ENCODE results near the gene TYROBP.

TYROBP gene

DNA sequence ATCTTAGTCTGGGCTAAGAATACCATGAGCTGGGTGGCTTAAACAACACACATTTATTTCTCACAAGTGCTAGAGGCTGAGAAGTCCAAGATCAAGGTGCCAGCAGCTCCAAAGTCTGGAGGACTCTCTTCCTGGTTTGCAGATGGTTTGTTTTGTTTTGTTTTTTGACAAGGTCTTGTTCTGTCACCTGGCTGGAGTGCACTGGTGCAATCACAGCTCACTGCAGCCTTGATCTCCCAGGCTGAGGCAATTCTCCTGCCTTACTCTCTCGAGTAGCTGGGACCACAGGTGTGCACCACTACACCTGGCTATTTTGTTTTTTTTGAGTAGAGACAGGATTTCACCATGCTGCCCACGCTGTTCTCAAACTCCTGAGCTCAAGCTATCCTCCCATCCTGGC is 24.2 kb downstream of the TYROBP start:
- Histone ChIP-seq H3K4me3 (ENCODE audit: insufficient read depth, low read length, poor library complexity, severe bottlenecking) (no peak overlapping the region), H3K79me2 (ENCODE audit: insufficient read depth, low read length) (no peaks in the 10 kb centered on the region), H3K36me3 (ENCODE audit: low read length) (no peaks in the 10 kb centered on the region), H3K9ac (ENCODE audit: low read length) (no peak overlapping the region), H3K9me3 (ENCODE audit: insufficient read depth, low read length) (no peaks in the 10 kb centered on the region), H4K20me1 (ENCODE audit: low read depth, low read length) (no peaks in the 10 kb centered on the region), H3K9me2 (replicated peaks; ENCODE audit: insufficient read depth, low read length) (no peaks in the 10 kb centered on the region), H3K27me3 (ENCODE audit: low read length) (no peaks in the 10 kb centered on the region), H3K4me2 (ENCODE audit: low read depth, low read length, poor library complexity, severe bottlenecking) (no peak overlapping the region), H3K27ac (ENCODE audit: low read depth, low read length) (no peak overlapping the region), H2AFZ (ENCODE audit: low read depth, low read length, severe bottlenecking) (no peak overlapping the region), H3F3A (ENCODE audit: insufficient read depth) (peaks cover 28% of the 10 kb centered on the region; the same call in 1 of the 2 replicates)
- TF ChIP-seq EZH2phosphoT487 (conservative IDR thresholded peaks at IDR 0.05; ENCODE audit: low read length): no peak
- TF ChIP-seq, protein P1, sequence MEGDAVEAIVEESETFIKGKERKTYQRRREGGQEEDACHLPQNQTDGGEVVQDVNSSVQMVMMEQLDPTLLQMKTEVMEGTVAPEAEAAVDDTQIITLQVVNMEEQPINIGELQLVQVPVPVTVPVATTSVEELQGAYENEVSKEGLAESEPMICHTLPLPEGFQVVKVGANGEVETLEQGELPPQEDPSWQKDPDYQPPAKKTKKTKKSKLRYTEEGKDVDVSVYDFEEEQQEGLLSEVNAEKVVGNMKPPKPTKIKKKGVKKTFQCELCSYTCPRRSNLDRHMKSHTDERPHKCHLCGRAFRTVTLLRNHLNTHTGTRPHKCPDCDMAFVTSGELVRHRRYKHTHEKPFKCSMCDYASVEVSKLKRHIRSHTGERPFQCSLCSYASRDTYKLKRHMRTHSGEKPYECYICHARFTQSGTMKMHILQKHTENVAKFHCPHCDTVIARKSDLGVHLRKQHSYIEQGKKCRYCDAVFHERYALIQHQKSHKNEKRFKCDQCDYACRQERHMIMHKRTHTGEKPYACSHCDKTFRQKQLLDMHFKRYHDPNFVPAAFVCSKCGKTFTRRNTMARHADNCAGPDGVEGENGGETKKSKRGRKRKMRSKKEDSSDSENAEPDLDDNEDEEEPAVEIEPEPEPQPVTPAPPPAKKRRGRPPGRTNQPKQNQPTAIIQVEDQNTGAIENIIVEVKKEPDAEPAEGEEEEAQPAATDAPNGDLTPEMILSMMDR (IDR thresholded peaks at IDR 0.05; ENCODE audit: insufficient read depth, low read length, poor library complexity, severe bottlenecking): no peak

DNA sequence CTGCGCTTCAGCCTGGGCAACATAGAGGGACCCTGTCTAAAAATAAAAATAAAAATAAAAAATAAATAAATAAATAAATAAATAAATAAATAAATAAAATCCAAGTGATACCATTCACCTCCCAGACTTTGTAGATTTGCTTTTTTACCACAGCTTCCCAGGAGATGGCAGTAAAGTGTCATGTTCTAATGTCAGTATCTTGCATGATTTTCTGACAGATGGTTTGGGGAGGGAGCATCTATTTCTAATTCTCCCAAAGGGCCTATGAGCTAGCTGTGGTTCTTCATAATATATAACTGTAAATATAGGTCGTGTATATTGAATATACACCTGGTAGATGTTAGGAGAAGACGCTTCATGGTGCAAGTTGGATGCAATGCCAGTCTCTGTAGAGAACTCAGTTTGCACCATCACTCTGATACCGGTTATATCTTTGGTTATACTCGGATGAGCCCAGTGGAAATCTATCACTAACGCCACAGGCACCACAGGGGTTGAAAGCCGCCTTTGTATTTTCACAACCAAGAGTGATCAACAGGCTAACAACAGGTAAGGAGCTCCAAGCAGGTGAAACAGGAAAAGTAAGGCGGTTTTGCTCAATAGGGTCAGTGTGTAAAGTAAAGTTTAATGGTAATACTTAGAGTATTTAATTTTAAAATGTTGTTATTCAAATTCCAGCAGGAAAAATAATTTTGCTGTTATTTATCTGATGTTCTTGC is 25.8 kb downstream of the TYROBP start:
- no peaks in the 10 kb centered on the region for H4K20me1 ChIP-seq (ENCODE audit: low read depth, low read length)
- no peaks in the 10 kb centered on the region for H3K9me3 ChIP-seq (ENCODE audit: insufficient read depth, low read length)
- H3K9ac ChIP-seq (ENCODE audit: low read length): peak overlapping the region; percentile 2; the same call in 1 of the 2 replicates
- no peaks in the 10 kb centered on the region for H3K36me3 ChIP-seq (ENCODE audit: low read length)
- H3K79me2 ChIP-seq (ENCODE audit: insufficient read depth, low read length): no peaks in the 10 kb centered on the region
- no peak overlapping the region for H3K4me3 ChIP-seq (ENCODE audit: insufficient read depth, low read length, poor library complexity, severe bottlenecking)
- peak overlapping the region; percentile 14; the same call in 1 of the 2 replicates for H3K27ac ChIP-seq (ENCODE audit: low read depth, low read length)
- H3K9me2 ChIP-seq (replicated peaks; ENCODE audit: insufficient read depth, low read length): no peaks in the 10 kb centered on the region
- no peaks in the 10 kb centered on the region for H3K27me3 ChIP-seq (ENCODE audit: low read length)
- peak overlapping the region; percentile 69 for H2AFZ ChIP-seq (ENCODE audit: low read depth, low read length, severe bottlenecking)
- TF ChIP-seq EZH2phosphoT487 (conservative IDR thresholded peaks at IDR 0.05; ENCODE audit: low read length): no peak
- TF ChIP-seq, protein P1 (IDR thresholded peaks at IDR 0.05; ENCODE audit: insufficient read depth, low read length, poor library complexity, severe bottlenecking): peak; percentile 19
- peaks cover 27% of the 10 kb centered on the region; the same call in 1 of the 2 replicates for H3F3A ChIP-seq (ENCODE audit: insufficient read depth)
- H3K4me2 ChIP-seq (ENCODE audit: low read depth, low read length, poor library complexity, severe bottlenecking): peak overlapping the region; percentile 27

DNA sequence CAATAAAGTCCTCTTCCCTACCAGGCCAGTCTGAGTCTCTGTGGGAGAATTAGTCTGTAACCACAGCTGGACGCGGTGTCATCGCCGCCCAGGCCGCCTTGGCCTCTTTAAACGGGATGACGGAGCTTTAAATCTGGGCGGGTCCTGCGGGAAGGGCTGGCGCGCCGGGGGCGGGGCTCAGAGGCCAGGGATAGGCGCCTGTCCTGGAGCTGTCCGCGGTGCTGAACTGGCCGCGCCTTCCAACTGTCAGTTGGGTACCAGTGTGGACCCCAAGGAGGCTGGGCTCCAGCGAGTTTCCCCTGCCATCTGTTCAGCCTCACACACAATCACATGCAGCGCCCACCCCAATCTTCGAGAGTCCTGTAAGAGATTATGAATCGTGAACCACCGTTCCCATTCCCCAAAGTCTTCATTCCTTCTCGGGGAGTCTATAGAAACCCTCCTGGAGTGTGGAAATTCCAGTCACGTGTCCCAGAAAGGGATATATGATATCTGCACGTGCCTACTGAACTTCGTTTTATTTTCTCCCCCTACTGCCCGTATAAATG is 28.3 kb downstream of the TYROBP start:
- Histone ChIP-seq H3K9ac (ENCODE audit: low read length) (no peak overlapping the region), H3K4me2 (ENCODE audit: low read depth, low read length, poor library complexity, severe bottlenecking) (no peak overlapping the region), H3K27ac (ENCODE audit: low read depth, low read length) (no peak overlapping the region), H3K36me3 (ENCODE audit: low read length) (no peaks in the 10 kb centered on the region), H3K4me3 (ENCODE audit: insufficient read depth, low read length, poor library complexity, severe bottlenecking) (no peak overlapping the region), H3K27me3 (ENCODE audit: low read length) (no peaks in the 10 kb centered on the region), H4K20me1 (ENCODE audit: low read depth, low read length) (no peaks in the 10 kb centered on the region), H3K9me3 (ENCODE audit: insufficient read depth, low read length) (no peaks in the 10 kb centered on the region), H3K9me2 (replicated peaks; ENCODE audit: insufficient read depth, low read length) (no peaks in the 10 kb centered on the region), H3K79me2 (ENCODE audit: insufficient read depth, low read length) (no peaks in the 10 kb centered on the region), H2AFZ (ENCODE audit: low read depth, low read length, severe bottlenecking) (no peak overlapping the region), H3F3A (ENCODE audit: insufficient read depth) (peaks cover 20% of the 10 kb centered on the region; the same call in 1 of the 2 replicates)
- TF ChIP-seq, protein P1 (IDR thresholded peaks at IDR 0.05; ENCODE audit: insufficient read depth, low read length, poor library complexity, severe bottlenecking): no peak
- TF ChIP-seq EZH2phosphoT487 (conservative IDR thresholded peaks at IDR 0.05; ENCODE audit: low read length): no peak

Data from SU-DHL-6 (cell line).